ENCODE results near the gene CLPSL2. TPM values are rescaled to one million over a fixed set of nuclear protein-coding genes. Genes with fewer than 3 reads are reported as not detected.

The CLPSL2 gene
- total RNA-seq, 1 donor from 2014 or later: not detected

DNA sequence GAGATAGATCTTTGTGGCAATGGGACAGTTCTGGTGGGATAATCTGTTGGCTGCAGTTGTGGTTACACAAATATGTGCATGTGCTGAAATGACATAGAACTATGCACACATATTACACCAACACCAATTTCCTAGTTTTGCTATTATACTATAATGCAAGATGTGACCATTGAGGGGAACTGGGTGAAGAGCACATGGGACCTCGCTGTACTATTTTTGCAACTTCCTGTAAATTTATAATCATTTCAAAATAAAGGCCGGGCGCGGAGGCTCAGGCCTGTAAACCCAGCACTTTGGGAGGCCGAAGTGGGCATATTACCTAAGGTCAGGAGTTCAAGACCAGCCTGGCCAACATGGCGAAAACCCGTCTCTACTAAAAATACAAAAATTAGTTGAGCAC is 30.9 kb upstream of the CLPSL2 start:
- DNase-seq (ENCODE audit: low read depth): no peak

DNA sequence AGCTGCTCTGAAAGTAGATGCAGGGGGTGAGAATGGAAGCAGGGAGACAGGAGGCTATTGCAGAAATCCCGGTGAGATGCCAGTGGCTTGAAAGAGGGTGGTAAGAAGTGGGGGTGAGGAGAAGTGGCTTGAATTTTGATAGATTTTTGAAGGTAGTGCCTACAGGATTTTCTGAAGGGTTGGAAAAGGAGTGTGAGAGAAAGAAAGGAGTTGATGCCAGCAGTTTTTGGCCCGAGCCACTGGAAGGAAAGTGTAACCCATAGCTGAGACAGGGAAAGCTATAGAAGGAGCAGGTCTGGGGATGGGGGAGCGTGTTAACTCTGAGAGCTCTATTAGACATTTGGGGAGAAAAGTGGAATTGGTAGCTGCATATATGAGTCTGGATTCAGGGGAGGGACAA is 29.9 kb upstream of the CLPSL2 start:
- DNase-seq (ENCODE audit: low read depth): no peak

DNA sequence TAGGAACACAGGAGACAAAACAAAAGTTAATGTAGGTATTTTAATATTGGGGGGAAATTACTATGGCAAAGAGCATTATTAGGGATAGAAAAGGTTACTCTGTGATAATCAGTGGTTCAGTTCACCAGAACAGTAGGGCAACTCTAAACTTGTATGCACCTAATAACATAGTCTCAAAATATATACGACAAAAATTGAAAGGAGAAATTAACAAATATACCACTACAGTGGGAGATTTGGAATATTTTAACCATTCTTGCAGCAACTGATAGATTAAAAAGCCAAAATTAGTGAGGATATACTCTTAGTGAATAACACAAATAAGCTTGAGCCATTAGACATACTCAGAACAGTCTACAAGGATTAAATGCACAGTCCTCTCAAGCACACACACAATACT is 28.5 kb upstream of the CLPSL2 start:
- DNase-seq (ENCODE audit: low read depth): no peak

DNA sequence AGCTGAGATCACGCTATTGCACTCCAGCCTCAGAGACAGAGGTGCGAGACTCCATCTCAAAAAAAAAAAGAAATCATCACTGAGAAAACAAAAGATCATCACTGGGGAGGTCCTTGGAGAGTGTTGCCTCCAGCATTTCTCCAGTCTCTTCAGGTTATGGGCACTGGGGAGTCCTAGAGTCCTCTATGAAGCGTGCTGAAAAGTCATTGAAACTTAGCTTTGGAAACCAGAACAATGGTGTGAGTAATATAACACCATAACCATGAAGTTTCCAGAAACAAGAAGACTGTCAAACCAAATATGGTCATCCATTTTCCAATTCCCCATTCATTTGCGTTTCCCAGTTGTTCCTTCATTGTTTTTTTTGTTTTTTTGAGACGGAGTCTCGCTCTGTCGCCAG is 25.8 kb upstream of the CLPSL2 start:
- DNase-seq (ENCODE audit: low read depth): no peak

DNA sequence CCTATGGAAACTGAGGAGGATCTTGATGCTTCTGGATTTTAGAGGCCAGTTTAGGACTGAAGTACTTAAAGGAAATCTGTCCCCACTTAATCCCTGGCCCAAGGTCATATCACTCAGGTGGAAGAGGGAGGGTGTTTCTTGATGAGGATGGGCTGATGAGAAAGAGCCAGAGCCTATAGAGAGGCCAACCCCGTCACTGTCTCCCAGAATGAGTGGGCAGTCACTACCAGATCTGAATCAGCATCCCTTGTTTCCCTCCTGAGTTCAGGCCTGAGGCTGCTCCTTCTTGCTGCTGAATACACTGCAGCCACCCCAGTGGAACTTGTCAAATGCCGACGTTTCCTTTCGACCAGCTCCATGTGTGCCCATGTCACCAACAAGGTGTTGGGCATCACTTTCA is 24.8 kb upstream of the CLPSL2 start:
- DNase-seq (ENCODE audit: low read depth): no peak

DNA sequence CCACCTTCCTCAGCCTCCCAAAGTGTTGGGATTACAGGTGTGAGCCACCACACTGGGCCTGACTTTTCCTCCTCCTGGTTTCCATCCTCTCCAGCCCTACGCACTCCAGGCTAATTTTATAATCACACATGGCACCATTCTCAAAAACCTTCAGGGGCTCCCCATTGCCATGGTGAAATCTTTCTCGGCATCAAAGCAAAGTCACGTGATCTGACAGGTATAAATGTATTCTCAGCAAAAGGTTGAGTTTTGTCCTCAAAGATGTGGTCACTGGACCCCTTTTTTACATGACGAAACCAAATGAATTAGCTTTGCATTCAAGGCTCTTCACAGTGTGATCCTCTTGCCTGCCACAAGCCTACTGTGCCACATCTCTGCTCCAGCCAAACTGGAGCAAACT is 24.1 kb upstream of the CLPSL2 start:
- no peak for DNase-seq (ENCODE audit: low read depth)

DNA sequence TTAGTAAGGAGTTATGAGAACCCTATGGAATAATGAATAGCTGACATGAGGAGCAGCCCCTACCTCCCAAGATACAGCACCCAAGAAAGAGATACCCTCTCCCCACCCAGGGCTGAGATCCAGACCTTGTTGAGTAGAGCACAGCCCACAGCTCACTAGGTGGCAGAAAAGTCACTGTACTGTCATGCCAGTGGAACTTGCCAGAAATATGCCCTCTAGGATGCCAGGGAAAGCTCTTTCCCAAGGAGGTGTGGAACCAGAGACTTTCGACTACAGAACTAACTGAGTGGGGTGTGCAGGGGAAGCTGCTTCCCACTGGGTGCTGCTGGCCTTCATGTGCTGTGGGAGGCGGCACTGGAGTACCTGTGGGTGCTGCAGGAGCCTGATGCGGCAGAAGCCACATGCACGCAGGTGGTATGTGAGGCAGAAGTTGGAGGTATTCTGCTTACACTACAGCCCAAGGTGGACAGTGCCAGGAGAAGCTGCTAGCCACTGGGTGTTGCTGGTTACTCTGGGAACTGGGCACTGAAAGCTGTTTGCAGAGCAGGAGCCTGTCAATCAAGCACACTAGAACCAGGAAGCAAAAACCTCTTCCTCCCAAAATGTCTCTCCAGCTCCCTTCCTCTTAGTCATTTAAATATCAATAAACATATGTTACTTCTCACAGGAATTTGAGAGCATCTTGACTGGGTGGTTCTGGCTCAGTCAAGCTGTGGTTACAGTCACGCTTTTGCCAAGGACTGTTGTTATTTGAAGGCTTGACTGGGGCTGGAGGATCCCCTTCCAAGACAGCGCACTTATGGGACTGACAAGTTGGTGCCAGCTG is 21.7 kb upstream of the CLPSL2 start:
- no peak for DNase-seq (ENCODE audit: low read depth)

DNA sequence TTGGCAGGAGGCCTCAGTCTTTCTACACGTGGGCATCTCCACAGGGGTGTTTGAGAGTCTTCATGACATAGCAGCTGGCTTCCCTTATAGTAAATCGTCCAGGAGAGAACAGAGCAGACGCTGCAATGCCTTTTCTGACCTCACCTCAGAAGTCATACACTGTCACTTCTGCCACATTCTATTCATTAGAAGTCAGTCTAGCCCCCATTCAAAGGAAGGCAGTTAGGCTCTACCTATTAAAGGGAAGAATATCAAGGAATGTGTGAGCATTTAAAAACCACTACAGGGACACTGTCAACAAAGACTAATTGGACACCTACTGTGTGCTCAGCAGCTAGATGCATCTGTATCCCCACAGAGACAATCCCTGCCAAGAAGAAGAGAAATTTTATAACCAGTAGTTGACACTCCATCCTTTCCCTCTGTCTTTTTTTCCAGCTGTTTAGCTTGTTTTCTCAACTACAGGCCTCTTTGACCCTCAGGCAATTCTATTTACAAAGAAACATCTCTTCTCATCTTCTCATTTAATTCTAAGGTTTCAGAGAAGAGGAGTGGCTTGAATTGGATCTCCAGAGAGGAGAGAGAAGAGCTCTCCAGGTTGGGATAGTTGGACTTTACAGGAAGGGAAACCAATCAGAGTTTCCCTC is 21.0 kb upstream of the CLPSL2 start:
- no peak for DNase-seq (ENCODE audit: low read depth)

DNA sequence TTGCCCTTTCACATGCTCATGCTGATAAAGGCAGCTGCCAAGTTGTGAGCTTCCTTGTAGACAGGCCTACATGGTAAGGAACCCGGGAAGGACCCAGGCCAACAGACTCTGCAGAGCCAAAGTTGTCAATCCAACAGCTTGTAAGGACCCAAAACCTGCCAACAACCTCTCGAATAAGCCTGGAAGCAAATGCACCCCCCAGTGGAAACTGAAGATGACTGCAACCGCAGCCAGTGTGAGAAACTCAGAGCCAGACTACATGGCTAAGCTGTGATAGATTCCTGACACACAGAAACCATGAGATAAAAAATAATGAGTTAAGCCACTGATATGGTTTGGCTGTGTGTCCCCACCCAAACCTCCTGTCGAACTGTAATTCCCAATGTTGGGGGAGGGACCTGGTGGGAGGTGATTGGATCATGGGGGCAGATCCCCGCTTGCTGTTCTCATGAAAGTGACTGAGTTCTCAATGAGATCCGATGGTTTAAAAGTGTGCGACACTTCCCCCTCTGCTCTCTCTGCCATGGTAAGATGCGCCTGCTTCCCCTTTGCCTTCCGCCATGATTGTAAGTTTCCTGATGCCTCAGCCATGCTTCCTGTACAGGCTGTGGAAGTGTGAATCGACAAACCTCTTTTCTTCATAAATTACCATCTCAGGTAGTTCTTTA is 18.8 kb upstream of the CLPSL2 start:
- DNase-seq (ENCODE audit: low read depth): peak; percentile 41

DNA sequence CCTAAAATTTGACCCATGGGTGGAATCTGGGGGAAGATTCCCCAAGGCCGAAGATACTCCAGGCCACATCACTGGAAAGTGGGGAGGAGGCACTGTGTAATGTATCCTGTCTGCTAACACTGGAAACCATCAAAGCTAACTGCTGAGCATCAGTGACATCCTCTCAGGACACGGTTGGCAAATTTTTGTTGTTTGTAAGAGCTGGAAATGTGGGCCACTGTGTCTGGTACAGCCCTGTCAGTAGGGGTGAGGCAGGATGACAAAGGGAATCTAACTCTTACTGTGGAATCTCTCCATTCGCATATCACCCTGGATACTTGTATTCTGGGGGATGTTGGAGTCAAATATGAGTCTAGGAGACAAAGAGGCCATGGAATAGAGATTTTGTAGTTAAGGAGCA is 17.0 kb upstream of the CLPSL2 start:
- DNase-seq (ENCODE audit: low read depth): no peak

DNA sequence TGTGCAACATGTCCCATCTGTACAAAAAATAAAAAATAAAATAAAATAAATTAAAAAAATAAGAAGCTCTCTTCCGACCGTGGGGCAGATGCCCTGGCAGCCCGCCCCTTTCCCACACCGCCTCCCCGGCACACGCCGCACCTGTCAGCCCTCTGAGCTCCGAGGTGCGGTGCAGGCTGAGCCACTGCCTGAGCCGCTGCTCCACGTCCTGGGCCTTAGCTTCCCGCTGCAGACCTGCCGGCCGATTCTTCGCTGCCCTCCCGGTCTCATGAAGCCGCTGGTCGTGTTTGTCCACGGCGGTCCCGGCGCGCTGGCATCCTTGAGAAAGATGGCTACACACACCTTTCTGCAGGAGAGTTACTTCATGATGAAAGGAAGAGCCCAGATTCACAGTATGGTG is 10.7 kb upstream of the CLPSL2 start:
- no peak for DNase-seq (ENCODE audit: low read depth)

DNA sequence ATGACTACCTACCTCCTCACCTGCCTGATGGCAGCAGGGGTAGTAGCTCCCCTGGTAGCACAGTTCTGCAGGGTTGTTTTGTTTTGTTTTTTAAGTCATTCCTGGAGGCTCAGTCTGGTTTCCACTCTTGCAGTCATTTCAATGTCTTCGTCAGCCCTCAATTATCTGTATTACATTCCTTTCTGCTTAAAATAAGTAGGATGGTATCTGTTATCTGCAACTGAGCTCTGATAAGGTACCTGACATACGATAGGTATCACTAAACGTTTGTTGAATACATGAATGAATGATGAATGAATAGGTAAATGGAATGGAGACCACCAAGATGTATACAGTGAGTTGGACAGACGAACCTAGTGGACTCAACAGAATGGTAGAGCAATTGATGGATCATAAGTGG is 7.2 kb upstream of the CLPSL2 start:
- no peak for DNase-seq (ENCODE audit: low read depth)

DNA sequence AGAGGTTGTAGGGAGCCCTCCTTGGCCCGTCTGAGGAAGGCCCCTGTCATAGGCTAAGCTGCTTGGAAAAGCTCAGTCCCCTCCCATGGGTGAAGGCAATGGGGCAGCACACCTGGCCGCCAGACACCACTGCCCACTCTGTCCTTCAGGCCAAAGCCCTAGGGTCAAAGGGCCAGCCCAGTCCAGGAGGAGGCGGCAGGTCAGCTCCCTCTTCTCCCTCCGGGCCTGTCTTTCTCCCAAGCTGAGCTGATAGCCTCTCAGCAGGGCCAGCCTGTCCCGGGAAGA is 5.1 kb upstream of the CLPSL2 start:
- DNase-seq (ENCODE audit: low read depth): no peak

DNA sequence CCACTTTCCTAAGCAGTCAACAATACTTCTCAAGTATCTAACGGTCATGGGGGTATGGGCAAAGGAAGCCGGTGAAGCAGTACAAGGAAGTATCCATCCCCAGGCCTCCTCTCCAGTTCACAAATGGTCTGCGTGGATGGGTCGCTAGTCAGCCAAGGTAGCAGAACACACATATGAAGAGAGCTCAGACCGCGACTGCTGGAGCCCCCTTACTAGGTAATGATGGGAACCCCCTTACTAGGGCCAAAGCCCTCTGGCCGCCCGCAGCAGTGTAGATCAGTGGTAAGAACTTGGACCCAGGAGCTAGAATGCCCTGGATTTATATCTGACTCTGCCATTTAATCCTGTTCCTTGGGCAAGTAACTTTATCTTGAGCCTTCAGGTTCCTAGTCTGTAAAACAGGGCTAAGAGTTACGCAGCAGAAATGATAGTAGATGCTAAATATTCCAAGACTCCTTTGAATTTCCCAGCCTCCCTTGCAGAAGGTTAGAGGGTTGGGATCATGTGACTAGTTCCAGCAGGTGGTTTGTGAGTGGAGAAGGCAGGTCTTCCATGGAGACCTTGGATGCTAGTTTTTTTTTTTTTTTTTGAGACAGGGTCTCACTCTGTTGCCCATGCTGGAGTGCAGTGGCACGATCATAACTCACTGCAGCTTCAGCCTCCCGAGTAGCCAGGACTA is 2.1 kb upstream of the CLPSL2 start:
- no peak for DNase-seq (ENCODE audit: low read depth)

DNA sequence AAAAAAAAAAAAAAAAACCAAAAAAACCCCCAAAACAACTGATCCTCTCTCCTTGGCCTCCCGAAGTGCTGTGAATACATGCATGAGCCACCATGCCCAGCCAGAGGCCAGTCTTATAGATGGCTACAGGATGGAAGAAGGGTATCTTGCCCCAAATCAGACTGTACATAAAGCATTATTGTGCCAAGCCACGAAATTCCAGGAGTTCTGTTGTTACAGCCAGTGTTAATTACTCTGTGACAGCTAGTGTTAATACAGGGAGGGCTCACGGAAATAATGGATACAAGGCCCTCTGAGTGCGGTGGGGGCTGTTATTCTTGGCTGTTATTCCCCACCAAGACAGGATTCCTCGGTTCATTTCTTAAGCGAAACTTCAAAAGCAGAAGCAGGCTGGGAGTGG is 1.4 kb upstream of the CLPSL2 start:
- no peak for DNase-seq (ENCODE audit: low read depth)

DNA sequence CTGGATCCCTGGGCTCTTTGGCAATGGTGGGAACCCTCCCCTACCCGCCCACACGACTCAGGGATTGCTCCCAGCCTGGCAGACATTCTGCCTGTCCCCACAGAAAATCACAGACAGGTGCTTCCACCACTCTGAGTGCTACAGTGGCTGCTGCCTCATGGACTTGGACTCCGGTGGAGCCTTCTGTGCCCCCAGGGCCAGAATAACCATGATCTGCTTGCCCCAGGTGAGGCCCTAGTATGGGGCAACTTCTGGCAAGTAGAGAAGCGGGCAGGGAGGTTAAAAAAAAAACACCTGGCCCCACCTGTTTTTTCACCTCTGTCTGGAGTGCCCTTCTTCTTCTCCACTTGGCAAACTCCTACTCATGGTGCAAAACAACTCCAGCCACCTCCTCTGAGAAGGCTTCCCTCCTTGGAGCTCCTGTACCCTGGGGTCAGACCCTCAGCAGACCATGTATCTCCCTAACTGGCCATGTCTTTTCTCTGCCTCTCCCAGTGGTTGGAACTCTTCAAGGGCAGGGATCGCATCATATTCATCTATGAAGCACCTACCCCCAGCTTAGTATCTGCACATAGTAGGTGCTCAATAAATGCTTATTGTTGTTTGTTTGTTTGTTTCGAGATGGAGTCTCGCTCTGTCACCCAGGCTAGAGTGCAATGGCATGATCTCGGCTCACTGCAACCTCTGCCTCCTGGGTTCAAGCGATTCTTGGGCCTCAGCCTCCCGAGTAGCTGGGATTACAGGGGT is 1.1 kb downstream of the CLPSL2 start:
- peak; percentile 6 for DNase-seq (ENCODE audit: low read depth)

DNA sequence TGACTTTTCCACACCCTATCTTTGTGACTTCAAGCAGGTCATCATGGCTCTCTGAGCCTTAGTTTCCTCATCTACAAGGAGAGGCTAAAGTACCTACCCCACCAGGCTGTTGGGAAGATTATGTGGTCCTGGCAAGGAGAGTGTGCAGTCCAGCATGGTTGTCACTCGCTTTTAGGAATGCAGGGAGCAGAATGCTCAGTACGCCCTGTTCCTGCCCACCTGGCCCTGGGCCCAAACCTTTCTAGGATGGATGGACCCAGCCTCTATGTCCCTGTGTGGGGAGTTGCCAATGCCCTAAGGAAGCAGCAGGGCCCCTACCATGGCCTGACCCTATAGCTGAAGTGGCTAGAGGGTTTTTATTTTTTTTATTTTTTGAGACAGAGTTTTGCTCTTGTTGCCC is 2.0 kb downstream of the CLPSL2 start:
- no peak for DNase-seq (ENCODE audit: low read depth)

DNA sequence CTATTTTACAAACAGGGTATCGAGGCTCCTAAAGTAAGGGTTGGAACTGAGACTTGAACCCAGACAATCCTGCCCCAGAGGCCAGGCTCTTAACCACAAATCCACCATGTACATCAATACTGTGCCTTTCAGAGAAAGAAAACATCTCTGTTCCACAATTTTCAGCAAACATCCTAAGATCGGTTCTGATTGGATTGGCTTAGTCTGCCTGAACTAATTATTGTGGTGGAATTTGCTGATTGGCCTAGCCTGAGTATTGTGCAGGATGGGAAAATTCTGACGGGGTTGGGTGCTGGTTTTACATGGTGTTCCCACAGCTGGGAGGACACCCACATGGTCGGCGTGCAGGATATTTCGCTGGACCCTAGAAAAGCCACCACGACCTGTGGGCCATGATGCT is 4.3 kb downstream of the CLPSL2 start, which contains the start of gene CLPSL1:
Gene CLPSL1, plus strand, starts transcription at position 301 of the 400 bp plus-strand sequence. Its CDS starts 92 bp downstream, at position 393.
- no peak for DNase-seq (ENCODE audit: low read depth)

DNA sequence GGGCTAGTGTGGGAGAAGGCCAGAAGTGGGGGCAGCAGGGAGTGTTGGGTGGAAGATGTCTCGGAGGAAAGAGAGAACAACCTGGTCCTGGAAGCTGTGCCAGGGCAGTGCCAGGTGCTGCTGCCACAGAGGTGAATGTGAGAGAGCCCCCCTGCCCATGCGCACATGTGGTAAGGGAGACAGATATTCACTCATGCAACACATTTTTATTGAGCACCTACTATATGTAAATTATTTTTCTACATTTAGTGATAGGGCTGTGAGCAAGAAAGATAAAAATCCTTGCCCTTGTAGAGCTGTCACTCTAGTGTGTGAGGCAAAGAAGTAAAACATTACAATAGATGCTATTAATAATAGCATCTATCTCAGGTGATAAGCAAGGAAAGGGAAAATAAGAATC is 4.9 kb downstream of the CLPSL2 start:
- DNase-seq (ENCODE audit: low read depth): no peak

DNA sequence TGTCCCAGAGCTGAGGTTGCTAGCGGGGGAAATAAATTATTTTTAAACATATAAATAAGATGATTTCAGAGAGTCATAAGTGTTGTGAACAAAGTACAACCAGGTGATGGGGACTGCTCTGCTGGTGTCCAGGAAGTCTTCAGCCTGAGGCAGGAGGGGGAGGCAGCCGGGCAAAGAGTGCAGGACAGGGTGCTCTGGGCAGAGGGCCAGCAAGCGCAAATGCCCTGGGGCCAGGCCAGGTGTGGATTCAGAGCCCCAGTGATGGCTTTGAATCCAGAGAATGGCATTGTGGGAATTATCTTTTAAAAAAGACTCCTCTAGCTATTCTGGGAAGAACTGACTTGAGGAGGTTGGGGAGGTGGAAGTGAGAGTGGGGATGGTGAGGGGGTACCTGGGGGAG is 6.0 kb downstream of the CLPSL2 start:
- DNase-seq (ENCODE audit: low read depth): no peak

DNA sequence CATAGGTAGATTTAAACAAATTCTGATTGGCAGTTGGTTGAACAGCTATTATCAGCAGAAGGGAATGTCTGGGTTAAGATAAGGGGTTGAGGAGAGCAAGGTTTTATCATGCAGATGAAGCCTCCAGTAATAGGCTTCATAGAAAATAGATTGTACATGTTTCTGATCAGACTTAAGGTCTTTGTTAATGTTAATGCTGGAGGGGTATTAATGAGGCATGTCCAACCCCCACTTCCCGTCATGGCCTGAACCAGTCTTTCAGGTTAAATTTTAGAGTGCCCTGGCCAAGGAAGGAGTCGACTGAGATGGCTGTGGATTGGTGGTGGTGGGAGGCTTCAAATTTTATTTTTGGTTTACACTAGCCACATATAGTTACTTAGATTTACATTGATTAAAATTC is 7.8 kb downstream of the CLPSL2 start:
- no peak for DNase-seq (ENCODE audit: low read depth)
